Spleen (tissue), 7 donors: ENCODE data around the gene ING4.

ENCODE experiments used
- CTCF ChIP-seq, 11 experiments: fragments of 200-600 bp in 7 of 11; fragments of 450-650 bp in 4 of 11; sonication (generic) in 4 of 11; IDR thresholded peaks in 8 of 11; conservative IDR thresholded peaks in 3 of 11; 1 replicate in 7 of 11; 2 replicates in 4 of 11; pipeline versions ENCODE4 v1.4.0 to v1.8.0; 2016 to 2021; ENCODE audit warnings: antibody characterized with exemption in 11 of 11, inconsistent platforms in 4 of 11, mild to moderate bottlenecking in 1 of 11
- POLR2A ChIP-seq, 3 donors: fragments of 450-650 bp; IDR thresholded peaks; one replicate each; pipeline ENCODE4 v1.5.1; 2017; ENCODE audit warnings: antibody characterized with exemption in 3 of 3, mild to moderate bottlenecking in 1 of 3
- POLR2AphosphoS5 ChIP-seq, 3 donors: sonication (generic); formaldehyde crosslinking; IDR thresholded peaks; one replicate each; pipeline ENCODE4 v1.5.1; 2017; ENCODE audit warnings: antibody characterized with exemption in 3 of 3
- donor health status: DM: no; HTN: no; CAD: no; lungs with moderate emphysema.
- donor health status: DM: no; HTN: no; CAD: no.
- donor health status: DM: no; HTN: no; CAD: no.

DNA sequence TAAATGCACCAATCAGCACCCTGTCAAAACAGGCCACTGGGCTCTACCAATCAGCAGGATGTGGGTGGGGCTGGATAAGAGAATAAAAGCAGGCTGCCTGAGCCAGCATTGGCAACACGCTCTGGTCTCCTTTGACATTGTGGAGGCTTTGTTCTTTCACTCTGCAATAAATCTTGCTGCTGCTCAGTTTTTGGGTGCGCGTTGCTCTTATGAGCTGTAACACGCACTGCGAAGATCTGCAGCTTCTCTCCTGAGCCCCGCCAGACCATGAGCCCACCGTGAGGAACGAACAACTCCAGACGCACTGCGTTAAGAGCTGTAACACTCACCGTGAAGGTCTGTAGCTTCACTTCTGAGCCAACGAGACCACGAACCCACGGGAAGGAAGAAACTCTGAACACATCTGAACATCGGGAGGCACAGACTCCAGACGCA, 46.1 kb upstream of the ING4 start:
- TF ChIP-seq CTCF (IDR thresholded peaks at IDR 0.05 in 8 of 11, conservative IDR thresholded peaks at IDR 0.05 in 3 of 11), result no peak
- no peak for TF ChIP-seq POLR2A (IDR thresholded peaks at IDR 0.05)
- TF ChIP-seq POLR2AphosphoS5 (IDR thresholded peaks at IDR 0.05), result no peak
